Astrocyte (in vitro differentiated cells and primary cell): ENCODE data around the gene UPB1. TPM values are rescaled to one million over a fixed set of nuclear protein-coding genes. Genes with fewer than 3 reads are reported as not detected.
"Not testable (repeated sequence)": the region's sequence is repeated elsewhere in the genome, so short reads cannot be mapped to it uniquely, and the experiment has no call there.

Experiments used
- DNase-seq: peaks from one replicate; pipeline ENCODE4 v3.0.0-alpha.2; 2010; ENCODE audit warnings: low read depth
- FAIRE-seq: peaks from 2 replicates; lab custom pipeline; 2011; peaks lifted over from hg19 to GRCh38; lab: Jason Lieb, UNC
- H2AFZ ChIP-seq: 2 replicates; pipeline ENCODE4 v1.6.0; 2012; ENCODE audit warnings: low read depth, low read length, inconsistent platforms
- H3K27ac ChIP-seq: 2 replicates; pipeline ENCODE4 v1.5.1; 2011; ENCODE audit warnings: low read depth, low read length, inconsistent platforms
- H3K27me3 ChIP-seq: 2 replicates; pipeline ENCODE4 v1.6.0; 2011; ENCODE audit warnings: low read length, inconsistent platforms; ENCODE audit not compliant: insufficient read depth
- H3K36me3 ChIP-seq: 2 replicates; pipeline ENCODE4 v1.5.1; 2011; ENCODE audit warnings: low read length, inconsistent platforms; ENCODE audit not compliant: insufficient read depth
- H3K4me1 ChIP-seq: 2 replicates; pipeline ENCODE4 v1.5.1; 2011; ENCODE audit warnings: low read length, inconsistent platforms; ENCODE audit not compliant: insufficient read depth
- H3K4me2 ChIP-seq: 2 replicates; pipeline ENCODE4 v1.6.0; 2012; ENCODE audit warnings: low read length, inconsistent platforms
- H3K4me3 ChIP-seq: 2 replicates; pipeline ENCODE4 v1.5.1; 2011; ENCODE audit warnings: low read depth, mild to moderate bottlenecking, low read length, inconsistent platforms; ENCODE audit not compliant: insufficient read depth
- H3K79me2 ChIP-seq: 2 replicates; pipeline ENCODE4 v1.6.0; 2012; ENCODE audit warnings: mild to moderate bottlenecking, low read length, inconsistent platforms; ENCODE audit not compliant: insufficient read depth
- H3K9ac ChIP-seq: 2 replicates; pipeline ENCODE4 v1.6.0; 2012; ENCODE audit warnings: mild to moderate bottlenecking, low read length, inconsistent platforms
- H3K9me3 ChIP-seq: 2 replicates; pipeline ENCODE4 v1.5.1; 2012; ENCODE audit warnings: low read depth, mild to moderate bottlenecking, low read length, inconsistent platforms; ENCODE audit not compliant: insufficient read depth
- H4K20me1 ChIP-seq: 2 replicates; pipeline ENCODE4 v1.6.0; 2012; ENCODE audit warnings: low read length, inconsistent platforms; ENCODE audit not compliant: insufficient read depth
- H3K27ac Mint-ChIP-seq: one replicate; pipeline ENCODE4 v1.8.0; 2021; ENCODE audit warnings: mild to moderate bottlenecking, mixed read lengths; ENCODE audit not compliant: unreplicated experiment
- H3K27me3 Mint-ChIP-seq: one replicate; pipeline ENCODE4 v1.8.0; 2021; ENCODE audit warnings: low read depth, mixed read lengths; ENCODE audit not compliant: unreplicated experiment
- H3K36me3 Mint-ChIP-seq: one replicate; pipeline ENCODE4 v1.8.0; 2021; ENCODE audit warnings: low read depth, mixed read lengths; ENCODE audit not compliant: unreplicated experiment
- H3K4me1 Mint-ChIP-seq: one replicate; pipeline ENCODE4 v1.8.0; 2021; ENCODE audit warnings: low read depth, mixed read lengths; ENCODE audit not compliant: unreplicated experiment
- H3K4me3 Mint-ChIP-seq: one replicate; pipeline ENCODE4 v1.8.0; 2021; ENCODE audit warnings: mild to moderate bottlenecking, moderate library complexity, mixed read lengths; ENCODE audit not compliant: unreplicated experiment
- H3K9me3 Mint-ChIP-seq: one replicate; pipeline ENCODE4 v1.8.0; 2021; ENCODE audit warnings: mild to moderate bottlenecking, mixed read lengths; ENCODE audit not compliant: unreplicated experiment
- CTCF ChIP-seq: IDR thresholded peaks from 2 replicates; pipeline ENCODE4 v1.5.1; 2011; ENCODE audit warnings: low read depth, mild to moderate bottlenecking, inconsistent platforms, low read length, moderate library complexity; ENCODE audit not compliant: insufficient read depth
- EZH2 ChIP-seq: IDR thresholded peaks from 2 replicates; pipeline ENCODE4 v1.6.1; 2012; ENCODE audit warnings: mild to moderate bottlenecking, low read length, inconsistent platforms; ENCODE audit not compliant: insufficient read depth
- total RNA-seq: library from RNA; stranded (reverse); gene quantifications from 2 replicates; pipeline ENCODE4 v1.2.1, GENCODE V29; 2021

UPB1 gene
- total RNA-seq, 1 donor from 2014 or later: 0.30 TPM

DNA sequence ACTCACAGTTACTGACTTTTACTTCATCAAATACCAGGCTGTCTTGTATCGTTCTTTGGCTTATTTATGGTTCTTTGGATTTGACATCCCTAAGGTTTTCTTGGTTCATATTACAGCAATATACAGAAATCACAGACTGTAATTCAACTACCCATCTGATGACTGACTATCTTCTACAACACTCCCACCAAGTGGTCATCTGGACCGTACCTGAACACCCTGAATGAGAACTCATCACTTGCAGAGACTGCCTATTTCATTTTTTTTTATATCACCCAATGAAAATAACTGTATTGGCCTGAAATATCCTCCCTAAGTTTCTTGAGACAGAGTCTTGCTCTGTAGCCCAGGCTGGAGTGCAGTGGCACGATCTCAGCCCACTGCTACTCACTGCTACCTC is 9.5 kb upstream of the UPB1 start:
- Mint-ChIP-seq H3K4me3 (no peak overlapping the region), H3K27ac (no peak overlapping the region), H3K27me3 (no peaks in the 10 kb centered on the region), H3K4me1 (peaks cover 44% of the 10 kb centered on the region), H3K36me3 (no peaks in the 10 kb centered on the region), H3K9me3 (no peaks in the 10 kb centered on the region)
- no peaks in the 10 kb centered on the region for H3K36me3 ChIP-seq
- H3K9me3 ChIP-seq: no peaks in the 10 kb centered on the region
- TF ChIP-seq CTCF (no peak), EZH2 (no peak)
- no peak overlapping the region for H3K4me3 ChIP-seq
- H3K4me1 ChIP-seq: peaks cover 27% of the 10 kb centered on the region
- no peaks in the 10 kb centered on the region for H3K27me3 ChIP-seq
- no peak for DNase-seq
- no peak overlapping the region for H3K27ac ChIP-seq
- no peaks in the 10 kb centered on the region for H3K79me2 ChIP-seq
- H4K20me1 ChIP-seq: no peaks in the 10 kb centered on the region
- FAIRE-seq: no peak
- no peak overlapping the region for H3K9ac ChIP-seq
- H3K4me2 ChIP-seq: no peak overlapping the region
- no peak overlapping the region for H2AFZ ChIP-seq

- Histone ChIP-seq H3K27me3 (no peaks in the 10 kb centered on the region), H3K9me3 (no peaks in the 10 kb centered on the region), H3K27ac (peak overlapping the region; percentile 3), H3K4me3 (no peak overlapping the region), H3K9ac (no peak overlapping the region), H3K36me3 (no peaks in the 10 kb centered on the region), H2AFZ (no peak overlapping the region), H3K79me2 (no peaks in the 10 kb centered on the region), H4K20me1 (no peaks in the 10 kb centered on the region), H3K4me2 (peak overlapping the region; percentile 34), H3K4me1 (peaks cover 27% of the 10 kb centered on the region)
- FAIRE-seq (peak; percentile 97), DNase-seq (peak; percentile 97)
- Mint-ChIP-seq H3K4me1 (peaks cover 36% of the 10 kb centered on the region), H3K9me3 (no peaks in the 10 kb centered on the region), H3K4me3 (no peak overlapping the region), H3K36me3 (no peaks in the 10 kb centered on the region), H3K27me3 (no peaks in the 10 kb centered on the region), H3K27ac (no peak overlapping the region)
- TF ChIP-seq EZH2 (no peak), CTCF (no peak)
These were observed 8.6 kb upstream of the UPB1 start for GRCh38 chr22:24486501-24486921.

- no peaks in the 10 kb centered on the region for H3K36me3 Mint-ChIP-seq
- H3K9me3 ChIP-seq: no peaks in the 10 kb centered on the region
- no peaks in the 10 kb centered on the region for H4K20me1 ChIP-seq
- no peak overlapping the region for H3K9ac ChIP-seq
- no peak overlapping the region for H3K4me3 Mint-ChIP-seq
- peaks cover 3% of the 10 kb centered on the region for H3K9me3 Mint-ChIP-seq
- DNase-seq: peak; percentile 47
- TF ChIP-seq EZH2: no peak
- TF ChIP-seq CTCF: no peak
- H3K27ac ChIP-seq: no peak overlapping the region
- H3K4me1 ChIP-seq: peaks cover 15% of the 10 kb centered on the region
- H3K79me2 ChIP-seq: no peaks in the 10 kb centered on the region
- no peak overlapping the region for H3K4me2 ChIP-seq
- H3K4me3 ChIP-seq: no peak overlapping the region
- H3K27me3 ChIP-seq: peaks cover 9% of the 10 kb centered on the region
- H3K4me1 Mint-ChIP-seq: peaks cover 16% of the 10 kb centered on the region
- H3K27me3 Mint-ChIP-seq: peaks cover 12% of the 10 kb centered on the region
- FAIRE-seq: no peak
- H2AFZ ChIP-seq: no peak overlapping the region
- no peaks in the 10 kb centered on the region for H3K36me3 ChIP-seq
- H3K27ac Mint-ChIP-seq: no peak overlapping the region
These were observed 6.1 kb upstream of the UPB1 start for GRCh38 chr22:24489011-24489410.

- H3K4me3 Mint-ChIP-seq: not testable (repeated sequence)
These were observed 5.7 kb upstream of the UPB1 start for GRCh38 chr22:24489434-24489833.

More at GRCh38 chr22:24489434-24489833, 5.7 kb upstream of the UPB1 start:
- H3K27ac ChIP-seq, H3K36me3 ChIP-seq, H3K27ac Mint-ChIP-seq, H3K9ac ChIP-seq, H4K20me1 ChIP-seq, FAIRE-seq, H3K9me3 ChIP-seq, H2AFZ ChIP-seq, DNase-seq, H3K4me2 ChIP-seq, H3K36me3 Mint-ChIP-seq, H3K79me2 ChIP-seq, H3K9me3 Mint-ChIP-seq, H3K4me3 ChIP-seq: not testable (repeated sequence)
- peaks cover 13% of the 10 kb centered on the region for H3K4me1 Mint-ChIP-seq
- H3K27me3 Mint-ChIP-seq: peaks cover 14% of the 10 kb centered on the region
- Histone ChIP-seq H3K4me1 (peaks cover 16% of the 10 kb centered on the region), H3K27me3 (peaks cover 12% of the 10 kb centered on the region)
